HG03095 (cell line): ENCODE data around the gene TSPAN1.
A peak's percentile ranks its signal among the peaks of the same experiment; 100 is the strongest.

Experiments used
- ATAC-seq: cut with Tn5 transposase; IDR thresholded peaks from one replicate; pipeline ENCODE4 v1.9.1; 2021; ENCODE audit warnings: moderate library complexity; ENCODE audit not compliant: unreplicated experiment

Gene TSPAN1

DNA sequence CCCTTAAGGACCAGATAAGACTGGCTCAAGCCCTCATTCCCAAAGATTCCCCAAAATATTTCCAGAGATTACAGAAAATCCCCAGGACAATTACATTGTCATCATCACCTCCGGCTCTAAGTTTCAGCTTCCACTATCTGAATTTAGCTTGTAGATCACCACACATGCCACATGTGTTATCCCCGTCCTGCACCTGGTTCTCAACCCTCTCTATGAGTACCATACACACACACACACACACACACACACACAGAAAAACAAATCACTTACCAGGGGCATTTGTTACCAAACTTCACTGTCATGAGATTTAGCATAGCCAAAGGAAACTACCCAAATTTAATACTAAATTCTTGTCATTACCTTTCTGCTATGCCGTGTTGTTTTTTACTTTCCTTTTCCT is 15.4 kb upstream of the TSPAN1 start:
- ATAC-seq: no peak

DNA sequence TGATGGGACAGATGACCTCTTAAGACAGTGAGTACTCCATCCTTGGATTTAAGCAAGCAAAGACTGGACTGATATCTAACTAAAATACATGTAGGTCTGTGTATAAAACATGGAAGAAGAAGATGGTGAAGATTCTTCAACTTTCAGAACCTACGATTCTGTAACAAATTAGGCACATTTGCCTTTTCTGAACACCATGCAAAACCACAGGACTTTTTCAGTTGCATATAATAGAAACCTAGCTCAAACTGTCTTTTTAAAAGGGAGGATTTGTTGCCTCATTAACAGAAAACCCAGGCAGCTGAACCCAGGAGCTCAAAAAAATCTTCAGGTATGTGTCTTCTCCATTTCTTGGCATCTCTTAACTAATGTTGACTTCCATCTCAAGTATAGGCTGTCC is 14.7 kb upstream of the TSPAN1 start:
- no peak for ATAC-seq

DNA sequence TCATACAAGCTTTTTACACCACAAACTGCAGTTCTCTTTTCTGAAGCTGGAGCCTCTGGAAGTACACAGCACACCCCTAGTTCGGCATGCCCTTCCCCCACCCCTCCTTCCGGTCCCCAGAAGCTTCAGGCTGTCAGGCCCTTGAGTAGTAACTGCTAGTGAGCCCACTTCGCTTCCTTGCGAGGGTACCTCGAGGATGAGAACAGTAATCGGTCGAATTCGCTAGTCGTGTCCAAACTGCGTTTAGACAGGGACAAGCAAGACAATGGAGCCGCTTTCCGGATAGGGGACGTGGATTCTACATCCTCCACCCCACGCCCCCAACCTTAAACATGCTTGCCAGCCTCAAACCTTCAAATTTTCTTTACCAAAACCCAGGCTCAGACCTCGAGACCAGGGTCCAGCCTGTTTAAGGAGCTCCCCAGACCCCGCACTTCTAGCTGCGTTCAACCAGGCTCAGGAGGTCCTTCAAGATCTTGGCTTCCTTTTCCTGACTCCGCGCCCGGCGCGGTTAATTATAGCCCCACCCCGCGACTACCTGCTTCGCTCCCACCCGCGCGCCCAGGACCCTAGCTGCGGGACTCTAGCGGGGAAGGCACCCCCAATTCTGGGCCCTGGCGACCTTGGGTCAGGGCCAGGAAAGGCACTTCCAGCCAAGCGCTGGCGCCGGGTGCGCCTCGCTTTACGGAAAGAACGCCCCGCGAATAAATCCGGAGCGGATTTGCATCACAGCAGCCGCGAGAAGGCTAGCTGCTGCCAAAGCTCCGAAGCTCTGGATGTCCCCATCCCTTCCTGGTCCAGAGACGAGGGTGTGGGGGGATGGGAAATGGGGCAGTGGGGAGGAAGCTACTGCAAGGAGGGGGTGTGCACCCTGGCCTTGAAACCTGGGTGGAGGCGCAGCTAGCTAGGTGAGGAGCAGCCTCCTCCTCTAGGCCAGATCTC is 8.1 kb upstream of the TSPAN1 start:
- peak; percentile 48 for ATAC-seq

DNA sequence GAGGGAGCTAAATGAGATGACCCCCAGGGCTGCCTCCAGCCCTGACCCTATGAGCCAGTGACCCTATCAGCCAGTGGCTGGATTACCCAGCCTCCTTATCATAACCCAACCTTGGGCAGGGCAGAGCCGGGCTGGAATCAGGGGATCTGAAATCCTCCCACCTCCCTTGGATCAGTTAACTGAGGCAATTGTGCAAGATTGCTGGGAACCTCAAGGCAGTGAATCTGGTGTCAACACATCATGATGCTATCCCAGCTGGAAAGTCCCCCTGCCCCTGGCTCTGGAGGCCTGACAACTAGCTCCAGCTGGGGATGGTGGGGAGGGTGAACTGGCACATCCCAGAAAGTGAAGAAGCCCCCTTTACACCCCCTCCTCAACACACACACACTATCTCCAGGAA is 6.4 kb upstream of the TSPAN1 start:
- no peak for ATAC-seq

DNA sequence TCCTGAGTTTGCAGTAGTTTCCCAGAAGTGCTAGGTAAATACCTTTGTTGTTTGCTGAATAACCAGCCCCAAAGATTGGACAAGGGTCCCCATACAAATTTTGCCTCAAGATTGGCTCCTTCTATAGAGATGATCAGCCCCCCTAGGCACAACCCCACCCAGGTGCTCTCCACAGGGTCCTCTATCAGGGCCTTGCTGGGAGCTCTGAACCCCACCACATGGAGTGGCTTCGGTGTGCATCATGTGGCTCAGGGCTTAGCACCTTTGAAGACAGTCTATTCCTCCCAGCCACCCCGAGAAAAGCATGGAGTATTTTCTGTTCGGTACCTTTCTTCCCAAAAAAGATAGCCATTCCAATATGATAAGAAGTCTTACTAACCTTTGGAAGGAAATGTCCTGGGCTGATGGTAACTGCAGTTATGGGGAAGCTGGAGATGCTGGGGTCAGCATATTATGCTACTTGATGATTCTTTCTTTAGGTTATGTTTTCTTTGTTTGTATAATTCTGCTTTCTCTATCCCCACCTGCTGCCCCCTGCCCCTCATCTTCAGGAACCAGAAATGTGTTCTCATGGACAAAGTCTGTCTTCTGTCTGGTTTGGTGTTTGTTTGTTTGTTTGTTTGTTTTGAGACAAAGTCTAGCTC is 5.0 kb upstream of the TSPAN1 start:
- no peak for ATAC-seq

DNA sequence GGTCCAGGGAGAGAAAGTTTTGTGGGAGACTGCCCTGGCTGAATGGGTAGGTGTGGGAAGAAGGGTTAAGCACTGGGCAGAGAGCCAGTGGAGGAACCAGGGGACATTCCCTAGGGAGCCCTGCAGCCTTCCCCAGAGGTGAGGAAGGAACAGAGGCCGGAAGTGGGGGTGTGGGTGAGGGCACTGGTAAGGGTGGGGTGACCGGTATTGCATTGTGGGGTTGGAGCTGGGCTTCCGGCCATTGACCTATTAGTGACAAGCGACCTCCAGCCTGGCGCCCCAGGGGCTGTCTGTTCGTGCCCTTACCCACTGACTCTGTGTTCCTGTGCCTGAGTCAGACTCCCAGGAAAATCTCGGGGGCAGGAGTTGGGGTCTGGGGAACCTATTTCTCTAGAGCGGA is 3.5 kb upstream of the TSPAN1 start:
- no peak for ATAC-seq

DNA sequence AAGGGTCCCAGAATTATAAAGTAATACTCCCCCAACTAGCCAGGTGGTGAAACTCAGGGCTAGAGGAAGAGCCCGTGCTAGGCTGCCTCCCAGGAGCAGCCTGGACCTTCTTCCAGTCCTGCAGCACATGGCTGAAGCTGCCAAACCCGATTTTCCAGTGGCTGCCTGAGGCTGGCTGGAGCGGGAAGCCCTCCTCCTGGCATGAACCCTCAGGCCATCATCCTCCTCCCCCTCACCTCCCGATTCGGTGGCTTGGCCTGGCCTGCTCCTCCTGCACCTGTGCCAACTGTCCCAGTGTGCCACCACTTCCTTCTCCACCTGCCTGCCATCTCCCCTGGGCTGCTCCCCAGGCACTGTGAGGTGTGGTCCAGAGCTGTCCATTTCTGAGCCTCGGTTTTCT is 3.0 kb upstream of the TSPAN1 start:
- no peak for ATAC-seq

DNA sequence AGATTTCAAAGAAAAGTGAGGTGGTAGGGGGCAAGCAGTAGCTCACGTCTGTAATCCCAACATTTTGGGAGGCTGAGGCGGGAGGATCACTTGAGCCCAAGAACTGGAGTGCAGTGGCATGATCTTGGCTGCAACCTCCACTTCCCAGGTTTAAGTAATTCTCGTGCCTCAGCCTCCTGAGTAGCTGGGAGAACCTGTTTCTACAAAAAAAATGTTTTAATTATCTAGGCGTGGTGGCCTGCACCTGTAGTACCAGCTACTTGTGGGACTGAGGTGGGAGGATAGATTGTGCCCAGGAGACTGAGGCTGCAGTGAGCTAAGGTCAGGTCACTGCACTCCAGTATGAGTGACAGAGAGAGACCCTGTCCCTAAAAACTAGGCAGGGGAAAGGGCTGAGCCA is 2.6 kb upstream of the TSPAN1 start:
- no peak for ATAC-seq

DNA sequence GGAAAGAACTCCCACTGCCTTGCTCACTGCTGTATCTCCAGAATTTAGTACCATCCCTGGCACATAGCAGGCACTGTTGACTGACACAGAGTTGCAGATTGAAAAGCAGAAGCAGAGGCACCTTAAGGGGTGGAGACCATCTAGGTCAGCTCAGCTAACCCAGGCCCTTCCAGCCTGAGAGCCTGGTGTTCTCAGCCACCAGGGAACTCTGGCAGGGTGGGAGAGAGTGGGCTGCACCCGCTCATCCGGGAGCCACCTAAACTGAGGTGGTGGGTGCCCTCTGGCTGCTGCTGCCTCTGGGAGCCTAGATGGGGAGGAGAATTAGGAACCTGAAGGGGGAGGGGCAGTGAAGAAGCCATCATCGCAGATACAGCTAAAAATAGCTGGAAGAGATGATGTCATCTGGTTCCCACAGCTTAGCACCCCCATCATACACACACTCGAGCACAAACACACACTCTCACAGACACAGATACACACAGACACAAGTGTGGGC is 1.5 kb upstream of the TSPAN1 start:
- no peak for ATAC-seq

DNA sequence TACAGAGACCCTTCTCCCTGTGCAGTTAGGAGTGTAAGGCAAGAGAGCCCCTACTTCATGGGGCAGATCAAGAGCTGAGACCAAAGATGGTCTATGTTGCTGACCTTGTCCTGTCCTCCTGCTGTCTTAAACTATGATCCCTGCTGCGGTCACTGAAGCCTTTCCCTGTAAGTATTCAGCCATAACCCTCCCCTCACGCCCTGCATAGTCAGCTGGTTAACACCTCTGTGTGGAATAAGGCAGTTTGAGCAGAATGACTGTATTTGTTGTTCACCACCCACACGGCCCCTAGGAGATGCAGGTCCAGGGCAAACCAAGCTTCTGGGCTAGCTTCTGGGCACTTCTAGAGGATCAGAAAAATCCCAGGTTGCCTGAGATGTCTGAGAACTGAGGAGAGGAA is 356 bp downstream of the TSPAN1 start:
- ATAC-seq: no peak

DNA sequence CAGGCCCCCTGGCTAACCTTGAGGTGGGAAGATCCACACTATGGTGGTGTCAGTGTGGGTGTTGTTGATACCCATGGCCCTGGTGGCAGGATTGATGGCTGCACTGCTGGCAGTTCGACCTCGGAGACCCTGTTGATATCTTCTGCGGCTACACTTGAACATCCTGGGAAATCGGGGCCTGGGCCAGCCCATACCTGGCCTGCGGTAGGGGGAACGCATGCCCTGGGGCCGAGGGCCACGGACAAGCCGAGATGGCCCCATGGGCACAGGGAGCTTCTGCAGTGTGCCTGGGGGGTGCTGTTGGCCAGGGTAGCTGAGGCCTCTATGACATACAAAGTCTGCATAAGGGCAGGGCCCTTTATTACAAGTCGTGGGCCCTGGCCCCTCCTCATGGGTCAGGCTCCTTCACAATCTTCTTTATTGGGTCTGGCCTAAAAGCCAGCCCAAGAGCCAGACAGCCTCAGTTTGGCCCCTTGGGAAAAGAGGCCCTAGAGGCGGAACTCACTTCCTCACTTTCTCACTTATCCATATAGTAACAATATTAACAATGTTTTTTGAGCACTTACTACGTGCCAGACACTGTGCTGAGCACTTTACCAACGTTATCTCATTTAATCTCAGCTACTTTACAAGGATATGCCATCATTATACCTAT is 1.5 kb downstream of the TSPAN1 start, which contains the start of gene P3R3URF:
Gene P3R3URF (minus strand): TSS at position 278 of the 655 bp plus-strand sequence. CDS start 17 bp downstream, at position 261.
- no peak for ATAC-seq

DNA sequence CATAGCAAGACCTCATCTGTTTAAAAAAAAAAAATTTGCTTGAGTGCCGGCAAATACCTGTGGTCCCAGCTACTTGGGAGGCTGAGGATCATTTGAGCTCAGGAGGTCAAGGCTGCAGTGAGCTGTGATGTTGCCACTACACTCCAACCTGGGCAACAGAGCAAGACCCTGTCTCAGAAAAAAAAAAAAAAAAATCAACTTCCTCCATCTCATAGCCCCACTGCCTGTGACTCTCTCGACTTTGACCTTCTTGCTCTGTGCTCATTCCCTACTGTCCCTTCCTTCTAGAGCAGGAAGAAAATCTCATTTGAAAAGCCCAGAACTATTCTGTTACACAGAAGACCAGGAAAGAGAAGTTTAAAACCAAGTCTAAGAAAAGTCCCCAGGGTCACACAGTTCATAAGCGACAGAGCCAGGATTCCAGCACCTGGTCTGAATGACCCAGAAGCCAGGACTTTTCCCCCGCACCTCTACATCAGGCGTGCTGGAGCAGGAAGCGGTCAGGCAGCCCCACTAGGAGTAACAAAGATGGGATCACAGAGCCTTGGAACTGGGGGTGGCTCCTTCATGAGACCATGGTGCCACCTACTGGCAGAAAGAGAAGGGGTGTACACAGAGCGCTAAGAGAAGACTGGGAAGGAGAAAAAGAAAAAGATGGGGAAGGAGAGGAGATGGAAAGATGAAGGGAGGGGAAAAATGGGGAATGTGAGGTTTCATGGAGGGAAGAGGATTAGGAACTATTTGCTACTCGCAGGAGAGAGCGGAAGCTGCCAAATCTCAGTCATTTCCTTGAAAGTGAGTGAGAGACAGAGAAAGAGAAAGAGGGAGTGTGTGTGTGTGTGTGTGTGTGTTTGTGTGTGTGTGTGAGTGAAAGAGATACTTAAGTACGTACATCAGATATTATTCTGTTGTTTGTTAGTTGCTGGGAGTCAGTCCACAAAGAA is 4.5 kb downstream of the TSPAN1 start:
- peak; percentile 63 for ATAC-seq

DNA sequence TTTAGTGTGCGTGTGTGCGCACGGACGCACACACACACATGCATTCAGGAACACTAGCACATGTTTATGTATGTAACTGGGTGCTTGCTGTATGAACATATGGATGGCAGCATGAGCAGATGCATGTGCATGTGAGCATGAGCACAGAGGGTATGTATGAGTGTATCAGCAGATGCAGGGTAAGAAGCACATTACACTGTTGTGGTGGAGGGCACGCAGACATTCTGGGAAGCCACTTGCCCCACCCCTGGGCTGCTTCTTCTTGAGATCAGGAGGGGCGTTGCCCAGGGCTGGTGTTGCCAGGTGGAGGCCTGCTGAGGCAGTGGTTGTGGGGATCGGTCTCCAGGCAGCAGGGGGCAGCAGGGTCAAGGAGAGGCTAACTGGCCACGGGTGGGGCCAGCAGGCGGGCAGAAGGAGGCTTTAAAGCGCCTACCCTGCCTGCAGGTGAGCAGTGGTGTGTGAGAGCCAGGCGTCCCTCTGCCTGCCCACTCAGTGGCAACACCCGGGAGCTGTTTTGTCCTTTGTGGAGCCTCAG is 5.3 kb downstream of the TSPAN1 start:
- ATAC-seq: no peak

DNA sequence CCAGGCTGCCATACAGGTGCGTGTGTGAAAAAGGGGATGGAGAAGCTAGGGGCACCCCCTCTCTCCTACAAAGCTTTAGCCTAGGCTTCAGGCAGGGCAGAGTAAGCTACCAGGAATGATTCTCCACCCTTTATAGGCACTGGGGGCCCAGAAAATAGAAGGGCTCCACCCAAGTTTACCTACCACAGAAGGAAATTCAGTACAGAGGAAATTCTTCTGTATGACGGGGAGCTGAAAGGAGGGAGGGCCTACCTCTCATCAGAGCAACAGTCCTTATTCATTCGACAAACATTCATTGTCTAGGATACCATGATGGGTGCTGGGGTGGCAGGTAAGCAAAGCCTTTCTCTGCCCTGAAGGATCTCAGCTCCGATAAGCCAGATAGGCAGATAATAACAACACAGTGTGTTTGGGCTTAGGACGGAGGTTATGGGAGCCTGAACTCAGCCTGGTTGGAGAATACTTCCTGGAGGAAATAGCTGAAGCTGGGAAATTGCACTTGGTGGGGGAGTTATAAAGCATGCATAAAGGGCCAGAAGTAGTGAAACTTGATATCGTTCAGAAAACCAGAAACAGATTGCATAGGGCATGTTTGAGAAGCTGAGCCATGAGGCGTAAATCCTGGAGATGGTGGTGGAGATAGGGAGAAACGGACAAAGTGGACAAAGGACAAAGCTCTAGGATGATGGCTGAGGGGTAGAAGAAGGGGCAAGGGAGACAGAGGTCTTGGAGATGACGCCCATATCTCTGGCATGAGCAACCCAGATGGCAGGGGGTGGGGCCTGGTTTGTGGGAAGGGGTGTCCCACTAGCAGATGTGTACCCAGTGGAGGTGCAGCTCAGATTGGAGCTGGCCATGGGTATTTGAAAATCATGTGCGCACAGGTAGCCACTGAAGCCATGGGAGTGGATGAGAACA is 6.7 kb downstream of the TSPAN1 start:
- ATAC-seq: no peak

DNA sequence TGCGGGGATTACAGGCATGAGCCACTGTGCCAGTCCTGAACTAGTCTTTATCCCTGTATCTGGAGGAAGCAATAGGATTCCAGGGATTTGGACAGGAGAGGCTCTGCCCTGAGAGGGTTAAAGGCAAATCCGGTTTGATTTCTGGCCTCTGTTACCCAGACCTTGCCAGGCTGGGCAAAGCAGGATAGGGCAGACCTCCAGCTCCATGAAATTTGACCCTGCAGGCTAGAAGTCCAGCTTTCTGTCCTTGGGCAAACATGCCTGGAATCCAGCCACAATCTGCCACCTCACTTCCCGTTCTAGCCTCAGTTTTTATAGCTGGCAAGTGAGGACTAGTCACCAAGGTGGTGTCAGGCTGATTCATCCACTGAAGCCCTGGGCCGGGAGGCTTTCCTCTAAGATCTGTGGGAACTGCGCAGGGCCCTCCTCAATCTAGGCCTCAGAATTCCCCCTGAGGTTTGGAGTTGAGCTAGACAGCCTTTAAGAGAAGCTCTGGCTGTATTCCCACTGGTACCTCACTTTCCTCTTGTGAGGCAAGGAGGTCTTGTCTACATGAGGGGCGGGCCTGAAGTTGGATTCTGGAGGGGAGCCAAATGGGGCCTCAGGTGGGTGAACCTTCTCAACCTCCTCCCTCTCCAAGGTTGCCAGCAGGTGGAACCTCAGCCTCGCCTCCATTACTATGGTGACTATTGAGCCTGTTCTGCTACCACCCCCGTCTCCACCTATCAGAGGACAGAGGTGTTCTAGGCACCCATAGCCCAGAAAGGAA is 8.4 kb downstream of the TSPAN1 start:
- no peak for ATAC-seq

DNA sequence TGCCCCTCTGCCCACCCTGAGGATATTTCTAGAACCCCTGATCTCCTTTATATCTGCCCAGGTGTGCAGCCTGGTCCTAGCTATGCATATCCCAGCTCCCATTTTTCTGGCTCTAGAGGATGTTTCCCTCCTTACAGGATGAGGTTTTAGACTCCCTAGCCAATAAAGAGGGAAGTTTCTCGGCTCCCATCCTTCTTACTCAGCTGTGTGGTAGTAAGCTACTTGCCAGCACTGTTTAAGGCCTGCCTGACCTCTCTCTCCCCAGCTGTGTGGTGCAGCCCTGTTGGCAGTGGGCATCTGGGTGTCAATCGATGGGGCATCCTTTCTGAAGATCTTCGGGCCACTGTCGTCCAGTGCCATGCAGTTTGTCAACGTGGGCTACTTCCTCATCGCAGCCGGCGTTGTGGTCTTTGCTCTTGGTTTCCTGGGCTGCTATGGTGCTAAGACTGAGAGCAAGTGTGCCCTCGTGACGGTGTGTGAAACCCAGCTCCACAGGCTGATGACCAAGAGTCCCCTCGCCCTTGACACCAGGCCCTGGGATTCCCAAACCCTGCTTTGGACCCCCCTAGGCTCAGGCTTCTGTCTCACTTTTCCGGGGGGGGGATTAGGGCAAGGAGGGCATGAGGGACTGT is 9.2 kb downstream of the TSPAN1 start:
- ATAC-seq: no peak

DNA sequence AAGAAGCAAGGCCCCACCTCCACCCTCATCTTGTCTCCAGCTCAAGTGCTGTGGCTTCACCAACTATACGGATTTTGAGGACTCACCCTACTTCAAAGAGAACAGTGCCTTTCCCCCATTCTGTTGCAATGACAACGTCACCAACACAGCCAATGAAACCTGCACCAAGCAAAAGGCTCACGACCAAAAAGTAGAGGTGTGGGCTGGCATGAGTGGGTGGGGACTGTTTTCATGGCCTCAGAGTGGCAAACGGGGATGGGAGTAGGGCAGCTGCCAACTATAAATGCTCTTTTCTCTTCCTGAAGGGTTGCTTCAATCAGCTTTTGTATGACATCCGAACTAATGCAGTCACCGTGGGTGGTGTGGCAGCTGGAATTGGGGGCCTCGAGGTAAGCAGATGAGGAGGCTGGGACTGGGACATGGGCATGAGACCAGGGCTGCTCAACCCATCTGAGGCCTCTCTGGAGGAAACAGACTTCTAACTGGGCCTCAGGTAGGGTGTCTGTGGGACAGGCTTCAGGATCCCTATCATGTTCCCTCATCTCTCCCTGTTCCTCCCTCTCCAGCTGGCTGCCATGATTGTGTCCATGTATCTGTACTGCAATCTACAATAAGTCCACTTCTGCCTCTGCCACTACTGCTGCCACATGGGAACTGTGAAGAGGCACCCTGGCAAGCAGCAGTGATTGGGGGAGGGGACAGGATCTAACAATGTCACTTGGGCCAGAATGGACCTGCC is 10.2 kb downstream of the TSPAN1 start:
- no peak for ATAC-seq
